Peyer's patch (tissue), 4 donors: Measurements from ENCODE around the gene IL3RA. TPM values are rescaled to one million over a fixed set of nuclear protein-coding genes. Genes with fewer than 3 reads are reported as not detected.

Source experiments
- DNase-seq, 3 donors: peaks; one replicate each; pipeline ENCODE4 v3.0.0-alpha.2; 2017 to 2019
- H3K27ac ChIP-seq, 4 donors: fragments of 200-600 bp; sonication (generic); one replicate each; pipeline ENCODE4 v1.5.1; 2016 to 2019
- H3K27me3 ChIP-seq, 2 donors: fragments of 200-600 bp; sonication (generic); one replicate each; pipeline ENCODE4 v1.5.1; 2019
- H3K36me3 ChIP-seq, 3 donors: fragments of 200-600 bp; sonication (generic); one replicate each; pipeline ENCODE4 v1.5.1; 2016 to 2019
- H3K4me1 ChIP-seq, 4 donors: fragments of 200-600 bp; sonication (generic); one replicate each; pipeline ENCODE4 v1.5.1; 2016 to 2019
- H3K4me3 ChIP-seq, 4 donors: fragments of 200-600 bp; sonication (generic); 1 replicate in 3 of 4; 2 replicates in 1 of 4; pipeline ENCODE4 v1.5.1; 2016 to 2019; ENCODE audit warnings: mild to moderate bottlenecking in 1 of 4
- H3K9me3 ChIP-seq, 4 donors: fragments of 200-600 bp; sonication (generic); one replicate each; pipeline ENCODE4 v1.5.1; 2016 to 2019; ENCODE audit warnings: mild to moderate bottlenecking in 1 of 4
- CTCF ChIP-seq, 6 experiments: fragments of 450-650 bp in 4 of 6; fragments of 200-600 bp in 2 of 6; sonication (generic) in 1 of 6; IDR thresholded peaks; one replicate each; pipeline ENCODE4 v1.5.1; 2017 to 2019; ENCODE audit warnings: antibody characterized with exemption in 6 of 6, mild to moderate bottlenecking in 3 of 6, moderate library complexity in 1 of 6
- POLR2A ChIP-seq, 2 donors: fragments of 450-650 bp; IDR thresholded peaks; one replicate each; pipeline ENCODE4 v1.5.1; 2017; ENCODE audit warnings: antibody characterized with exemption in 2 of 2, mild to moderate bottlenecking in 2 of 2, moderate library complexity in 2 of 2
- total RNA-seq, 4 donors: library from RNA; depleted of rRNA; stranded (reverse); fragments of >200 nt; gene quantifications; one replicate each; pipeline ENCODE4 v1.1.0, GENCODE V29; 2016

Gene IL3RA
- 1 to 10 TPM in 3 of 4 donors, under 1 TPM in 1; 0.88 to 2.4 (median 1.6) TPM for total RNA-seq

GRCh38 chrX:1336331-1336943, at the start of gene IL3RA:
IL3RA (plus strand) TSS chrX:1336785; CDS start chrX:1341766, 4,981 bp downstream.
- no peak for TF ChIP-seq CTCF (IDR thresholded peaks at IDR 0.05)
- no peak for TF ChIP-seq POLR2A (IDR thresholded peaks at IDR 0.05)
- DNase-seq, result peak in 1 of 3 donors; percentile 57
- Histone ChIP-seq H3K36me3 (no peaks in the 10 kb centered on the region), H3K4me3 (peak within 1 kb of the TSS; percentile 14 to 50 (median 36)), H3K27ac (peak within 1 kb of the TSS in 2 of 4 donors; percentile 43 to 68), H3K4me1 (peaks cover 0 to 9% (median 0%) of the 10 kb centered on the region in 4 donors), H3K9me3 (peaks cover 0 to 13% (median 0%) of the 10 kb centered on the region in 4 donors), H3K27me3 (no peaks in the 10 kb centered on the region)

- Histone ChIP-seq H3K36me3 (no peaks in the 10 kb centered on the region), H3K27me3 (no peaks in the 10 kb centered on the region), H3K9me3 (no peaks in the 10 kb centered on the region), H3K4me3 (no peak overlapping the region), H3K27ac (no peak overlapping the region), H3K4me1 (no peaks in the 10 kb centered on the region)
- no peak for DNase-seq
- no peak for TF ChIP-seq POLR2A (IDR thresholded peaks at IDR 0.05)
Measured at GRCh38 chrX:1289535-1289934, 47.0 kb upstream of the IL3RA start.

- TF ChIP-seq POLR2A (IDR thresholded peaks at IDR 0.05) (no peak), CTCF (IDR thresholded peaks at IDR 0.05) (no peak)
- Histone ChIP-seq H3K4me3 (no peak overlapping the region), H3K27me3 (no peaks in the 10 kb centered on the region), H3K36me3 (no peaks in the 10 kb centered on the region), H3K9me3 (no peaks in the 10 kb centered on the region), H3K27ac (no peak overlapping the region), H3K4me1 (no peaks in the 10 kb centered on the region)
- DNase-seq, result no peak
Measured at GRCh38 chrX:1291110-1291740, 45.4 kb upstream of the IL3RA start.

- Histone ChIP-seq H3K9me3 (no peaks in the 10 kb centered on the region), H3K4me1 (no peaks in the 10 kb centered on the region), H3K27me3 (no peaks in the 10 kb centered on the region), H3K36me3 (no peaks in the 10 kb centered on the region), H3K4me3 (no peak overlapping the region), H3K27ac (no peak overlapping the region)
- no peak for DNase-seq
- TF ChIP-seq CTCF (IDR thresholded peaks at IDR 0.05), result no peak
- TF ChIP-seq POLR2A (IDR thresholded peaks at IDR 0.05), result no peak
Measured at GRCh38 chrX:1292575-1293290, 43.9 kb upstream of the IL3RA start.

GRCh38 chrX:1294301-1295067, 42.1 kb upstream of the IL3RA start:
- no peaks in the 10 kb centered on the region for H3K9me3 ChIP-seq
- no peak overlapping the region for H3K27ac ChIP-seq
- TF ChIP-seq CTCF (IDR thresholded peaks at IDR 0.05) (no peak), POLR2A (IDR thresholded peaks at IDR 0.05) (no peak)
- no peaks in the 10 kb centered on the region for H3K27me3 ChIP-seq
- H3K4me3 ChIP-seq, result no peak overlapping the region
- no peaks in the 10 kb centered on the region for H3K36me3 ChIP-seq
- no peaks in the 10 kb centered on the region for H3K4me1 ChIP-seq
- DNase-seq, result no peak
